ENCODE measurements around the gene NLRP5. TPM values are rescaled to one million over a fixed set of nuclear protein-coding genes. Genes with fewer than 3 reads are reported as not detected.
"Not testable (repeated sequence)": the region's sequence is repeated elsewhere in the genome, so short reads cannot be mapped to it uniquely, and the experiment has no call there.

The NLRP5 gene
- not detected for total RNA-seq
- long read RNA-seq: 0 reads

DNA sequence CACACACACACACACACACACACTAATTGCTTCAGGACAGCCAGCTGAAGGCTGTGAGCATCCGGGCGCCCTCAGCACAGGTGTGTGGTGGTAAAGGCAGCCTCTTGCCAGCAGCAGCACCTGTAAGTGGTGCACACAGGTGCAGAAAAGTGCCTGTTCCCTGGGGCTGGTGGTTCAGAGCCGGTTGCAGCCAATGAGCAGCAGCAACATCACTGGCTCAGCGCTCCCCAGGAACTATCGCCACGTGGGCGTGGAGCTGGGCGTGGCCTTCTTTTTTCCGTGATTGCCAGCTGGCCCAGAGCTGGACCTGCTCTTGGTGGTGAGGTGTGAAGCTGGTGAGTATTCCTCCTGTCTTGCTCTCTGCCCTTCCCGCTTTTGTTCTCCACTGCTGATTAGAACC lies at the start of gene NLRP5:
Gene NLRP5, plus strand, starts transcription at position 289 of the 400 bp plus-strand sequence.
- ATAC-seq (no peak), DNase-seq (ENCODE audit: missing footprints) (no peak)
- intact Hi-C loops (cut with DNase I): no loop called here

DNA sequence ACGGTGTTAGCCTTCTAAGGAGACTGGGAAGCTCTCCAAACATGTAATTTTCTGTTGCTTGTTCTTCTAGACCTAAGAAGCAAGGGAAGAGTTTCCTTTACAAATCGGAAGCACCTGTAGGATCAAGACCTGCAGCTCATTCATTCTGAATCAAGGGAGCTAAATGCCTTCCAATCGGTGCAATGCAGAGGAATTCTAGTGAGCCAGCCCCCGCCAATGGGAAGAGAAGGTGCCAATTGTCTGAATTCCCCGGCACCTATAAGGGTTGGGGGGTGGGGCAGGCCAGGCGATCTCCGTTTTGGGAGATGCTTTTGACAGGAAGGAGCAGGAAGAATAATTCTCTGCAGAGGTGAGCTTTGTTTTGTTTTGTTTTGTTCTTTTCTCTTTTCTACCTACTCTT lies 47.4 kb upstream of the NLRP5 start:
- ATAC-seq (no peak), DNase-seq (ENCODE audit: missing footprints) (no peak)
- intact Hi-C loops (cut with DNase I): no loop called here

- DNase-seq (ENCODE audit: missing footprints): no peak
- ATAC-seq: no peak
- intact Hi-C loops (cut with DNase I): no loop called here
Measured at GRCh38 chr19:55940306-55940705, 46.3 kb upstream of the NLRP5 start.

DNA sequence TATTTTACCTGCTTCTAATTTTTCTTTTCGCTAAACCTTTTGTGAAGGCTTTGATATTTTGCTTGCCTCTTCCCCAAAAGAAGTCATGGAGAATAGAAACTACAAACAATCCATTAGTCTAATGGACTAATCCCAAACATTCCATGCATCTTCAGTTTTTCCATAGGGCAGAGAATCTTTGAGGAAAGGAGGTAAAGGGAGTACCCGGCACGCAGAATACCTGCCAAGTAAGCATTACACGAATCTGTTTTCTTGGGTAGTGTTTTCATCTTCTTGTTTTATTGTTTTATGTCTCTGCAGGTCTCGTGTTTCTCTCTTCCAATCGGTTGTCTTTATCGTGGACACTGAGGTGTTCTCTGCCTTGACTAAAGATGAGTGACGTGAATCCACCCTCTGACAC lies 39.0 kb upstream of the NLRP5 start, which contains the start of gene NLRP8:
Gene NLRP8, plus strand, starts transcription at position 301 of the 400 bp plus-strand sequence.
- intact Hi-C loops (cut with DNase I): no loop called here
- no peak for DNase-seq (ENCODE audit: missing footprints)
- no peak for ATAC-seq

DNA sequence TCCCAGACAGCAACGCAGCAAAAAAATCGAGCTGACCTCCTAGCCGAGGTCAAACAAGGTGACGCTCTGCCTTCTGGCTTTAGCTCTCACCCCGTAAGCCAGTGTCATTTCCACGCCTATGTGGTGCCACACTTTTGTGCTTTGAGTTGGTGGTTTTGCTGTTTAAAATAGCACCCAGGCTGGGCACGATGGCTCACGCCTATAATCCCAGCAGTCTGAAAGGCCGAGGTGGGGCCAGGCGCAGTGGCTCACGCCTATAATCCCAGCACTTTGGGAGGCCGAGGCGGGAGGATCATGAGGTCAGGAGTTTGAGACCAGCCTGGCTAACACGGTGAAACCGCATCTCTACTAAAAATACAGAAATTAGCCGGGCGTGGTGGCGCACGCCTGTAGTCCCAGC lies 36.0 kb upstream of the NLRP5 start:
- DNase-seq (ENCODE audit: missing footprints); ATAC-seq; intact Hi-C loops (cut with DNase I): not testable (repeated sequence)

GRCh38 chr19:55956431-55956830 lies 30.1 kb upstream of the NLRP5 start:
- ATAC-seq: no peak
- intact Hi-C loops (cut with DNase I): no loop called here
- no peak for DNase-seq (ENCODE audit: missing footprints)

DNA sequence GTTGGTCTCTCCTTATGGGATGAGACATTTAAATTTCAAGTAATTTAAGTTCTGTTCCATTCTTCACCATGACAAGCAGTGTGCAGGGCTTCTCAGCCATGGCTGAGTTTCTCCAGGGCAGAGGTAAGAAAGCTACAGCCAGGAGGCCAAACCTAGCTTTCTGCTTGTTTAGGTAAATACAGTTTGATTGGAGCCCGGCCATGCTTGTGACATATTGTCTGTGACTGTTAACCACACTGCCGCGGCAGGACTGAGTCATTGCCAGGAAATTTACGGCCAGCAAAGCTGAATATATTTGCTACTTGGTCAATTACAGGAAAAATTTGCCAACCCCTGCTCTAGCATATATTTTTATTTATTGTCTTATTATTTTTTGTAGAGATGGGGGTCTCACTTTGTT lies 28.2 kb upstream of the NLRP5 start:
- ATAC-seq: no peak
- intact Hi-C loops (cut with DNase I): no loop called here

DNA sequence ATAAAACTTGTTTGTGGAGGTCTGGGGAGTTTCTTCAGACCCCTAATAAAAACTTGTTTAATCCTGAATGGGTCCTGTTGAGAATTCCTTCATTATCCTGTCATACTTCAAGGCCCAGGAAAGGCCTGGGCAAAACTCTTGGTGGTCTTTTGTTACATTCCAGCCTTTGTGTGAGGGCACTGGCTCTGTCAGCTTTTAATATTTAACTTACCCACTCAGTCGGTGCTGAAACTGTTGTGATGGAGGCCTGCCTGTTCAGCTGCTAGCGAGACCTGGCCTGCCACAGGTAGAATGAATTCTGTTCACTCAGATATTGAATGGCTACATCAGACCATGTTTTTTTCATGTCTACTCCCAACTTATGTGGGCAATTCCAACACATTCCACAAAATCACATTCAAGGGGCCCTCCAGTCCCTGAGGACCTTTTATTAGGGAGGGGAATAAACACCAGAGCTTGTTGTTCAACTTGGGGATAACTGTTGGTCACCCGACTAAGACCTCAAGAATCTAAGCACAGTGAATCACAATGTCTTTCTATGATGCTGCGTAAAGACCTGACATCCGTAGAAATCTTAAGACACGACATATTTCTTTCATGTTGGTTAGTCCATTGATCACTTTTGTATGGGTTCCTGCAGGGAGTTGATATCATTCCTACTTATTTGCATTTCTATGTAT lies 26.4 kb upstream of the NLRP5 start:
- intact Hi-C loops (cut with DNase I): no loop called here
- no peak for DNase-seq (ENCODE audit: missing footprints)
- ATAC-seq: no peak

More for the DNA sequence above, 28.2 kb upstream of the NLRP5 start:
- no peak for DNase-seq (ENCODE audit: missing footprints)

GRCh38 chr19:55962186-55962585 lies 24.4 kb upstream of the NLRP5 start:
- DNase-seq (ENCODE audit: missing footprints): no peak
- no peak for ATAC-seq
- intact Hi-C loops (cut with DNase I): no loop called here

DNA sequence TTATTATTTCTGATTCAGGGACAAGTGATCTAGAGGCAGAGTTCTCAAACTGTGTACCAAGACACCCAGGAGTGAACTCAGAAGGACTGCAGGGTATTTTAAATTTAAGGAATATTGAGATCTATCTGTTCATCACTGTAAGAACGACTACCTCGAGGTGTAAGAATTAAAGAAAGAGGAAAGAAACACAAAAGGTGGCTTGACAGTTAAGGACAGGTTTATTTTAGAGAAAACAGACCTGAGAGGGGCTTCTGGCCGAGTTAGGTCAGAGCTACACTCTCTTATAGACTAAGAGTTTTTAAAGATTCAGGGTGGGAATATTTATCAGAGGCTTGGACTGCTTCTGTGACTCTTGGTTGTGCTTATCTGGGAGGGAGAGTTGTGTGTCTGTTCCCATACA lies 12.6 kb upstream of the NLRP5 start:
- intact Hi-C loops (cut with DNase I): no loop called here
- no peak for DNase-seq (ENCODE audit: missing footprints)
- no peak for ATAC-seq

DNA sequence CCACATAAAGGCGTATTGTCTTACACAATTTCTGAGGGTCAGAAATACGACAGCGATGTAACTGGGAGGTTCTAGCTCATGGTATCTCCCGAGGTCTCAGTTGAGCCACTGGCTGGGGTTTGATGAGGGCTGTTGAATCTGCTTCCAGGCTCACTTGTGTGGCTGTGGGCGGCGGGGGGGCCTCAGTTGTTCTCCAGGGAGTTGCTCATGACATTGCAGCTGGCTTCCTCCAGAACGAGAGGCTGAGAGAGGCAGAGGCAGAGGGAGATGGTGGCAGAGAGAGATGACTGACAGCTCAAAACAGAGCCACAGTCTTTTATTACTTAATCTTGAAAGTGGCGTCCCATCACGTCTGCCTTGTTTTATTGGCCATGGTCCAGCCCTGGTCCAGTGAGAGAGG lies 6.2 kb upstream of the NLRP5 start:
- ATAC-seq (no peak), DNase-seq (ENCODE audit: missing footprints) (no peak)
- intact Hi-C loops (cut with DNase I): no loop called here

- ATAC-seq (no peak), DNase-seq (ENCODE audit: missing footprints) (no peak)
- intact Hi-C loops (cut with DNase I): no loop called here
Measured at GRCh38 chr19:55985254-55985653, 1.3 kb upstream of the NLRP5 start.

GRCh38 chr19:55990831-55991230 lies 4.3 kb downstream of the NLRP5 start:
- DNase-seq (ENCODE audit: missing footprints) (no peak), ATAC-seq (no peak)
- intact Hi-C loops (cut with DNase I): no loop called here

DNA sequence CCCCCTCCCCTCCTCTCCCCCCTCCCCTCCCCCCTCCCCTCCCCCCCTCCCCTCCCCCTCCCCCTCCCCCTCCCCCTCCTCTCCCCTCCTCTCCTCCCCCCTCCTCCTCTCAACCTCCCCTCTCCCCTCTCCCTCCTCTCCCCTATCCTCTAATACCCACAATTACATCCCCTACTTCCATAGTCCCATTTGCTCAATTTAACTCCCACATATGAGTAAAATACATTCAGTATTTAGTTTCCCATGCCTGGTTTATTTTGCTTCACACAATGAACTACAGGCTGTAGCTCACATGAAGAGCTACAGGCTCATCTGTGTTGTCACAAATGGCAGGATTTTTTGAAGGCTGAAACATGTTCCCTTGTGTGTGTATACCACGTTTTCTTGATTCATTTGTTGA lies 6.9 kb downstream of the NLRP5 start:
- DNase-seq (ENCODE audit: missing footprints): no peak
- intact Hi-C loops (cut with DNase I): no loop called here

DNA sequence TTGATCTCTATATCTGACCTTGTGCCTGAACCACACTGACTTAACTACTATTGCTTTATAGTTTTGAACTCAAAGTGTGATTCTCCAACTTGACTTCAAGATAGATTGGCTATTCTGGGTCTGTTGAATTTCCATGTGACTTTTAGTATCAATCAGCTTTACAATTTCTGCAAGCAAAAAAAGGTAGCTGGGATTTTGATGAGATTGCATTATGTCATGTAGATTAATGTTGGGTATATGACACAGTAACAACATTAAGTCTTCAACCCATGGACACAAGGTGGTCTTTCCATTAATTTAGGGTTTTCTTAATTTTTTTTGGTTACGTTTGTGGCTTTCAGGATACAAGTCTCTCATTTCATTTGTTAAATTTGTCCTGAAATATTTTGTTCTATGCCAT lies 28.2 kb downstream of the NLRP5 start:
- ATAC-seq (no peak), DNase-seq (ENCODE audit: missing footprints) (no peak)
- intact Hi-C loops (cut with DNase I): no loop called here

More for the DNA sequence above, 6.9 kb downstream of the NLRP5 start:
- no peak for ATAC-seq

DNA sequence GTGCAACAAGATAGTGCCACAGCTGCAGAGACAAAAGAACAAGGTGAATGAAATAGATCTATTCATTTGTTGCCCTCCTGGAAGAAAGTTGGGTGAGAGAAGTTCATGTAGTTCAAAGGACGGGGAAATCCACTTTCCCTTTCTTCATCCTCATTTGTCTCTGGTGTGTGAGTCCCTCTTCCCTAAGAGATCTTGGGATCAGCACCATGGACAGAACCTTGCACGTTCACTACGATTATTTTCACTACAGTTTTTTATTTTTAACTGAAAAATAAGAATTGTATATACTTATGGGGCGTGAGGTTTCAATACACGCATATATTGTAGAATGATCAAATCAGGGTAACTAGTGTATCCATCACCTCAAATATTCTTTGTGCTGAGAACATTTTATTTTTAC lies 29.2 kb downstream of the NLRP5 start:
- ATAC-seq (no peak), DNase-seq (ENCODE audit: missing footprints) (no peak)
- intact Hi-C loops (cut with DNase I): no loop called here

- ATAC-seq; DNase-seq (ENCODE audit: missing footprints); intact Hi-C loops (cut with DNase I): not testable (repeated sequence)
Measured at GRCh38 chr19:56019325-56019724, 32.8 kb downstream of the NLRP5 start.

- ATAC-seq; intact Hi-C loops (cut with DNase I); DNase-seq (ENCODE audit: missing footprints): not testable (repeated sequence)
Measured at GRCh38 chr19:56020355-56020975, 33.9 kb downstream of the NLRP5 start.

DNA sequence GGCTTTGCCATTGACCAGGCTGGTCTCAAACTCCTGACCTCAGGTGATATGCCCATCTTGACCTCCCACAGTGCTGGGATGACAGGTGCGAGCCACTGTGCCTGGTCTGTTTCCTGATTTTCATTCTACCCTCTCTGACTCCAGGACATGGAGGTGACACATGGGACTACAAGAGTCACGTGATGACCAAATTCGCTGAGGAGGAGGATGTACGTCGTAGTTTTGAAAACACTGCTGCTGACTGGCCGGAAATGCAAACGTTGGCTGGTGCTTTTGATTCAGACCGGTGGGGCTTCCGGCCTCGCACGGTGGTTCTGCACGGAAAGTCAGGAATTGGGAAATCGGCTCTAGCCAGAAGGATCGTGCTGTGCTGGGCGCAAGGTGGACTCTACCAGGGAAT lies 40.2 kb downstream of the NLRP5 start:
- DNase-seq (ENCODE audit: missing footprints): no peak
- ATAC-seq: no peak
- intact Hi-C loops (cut with DNase I): no loop called here

DNA sequence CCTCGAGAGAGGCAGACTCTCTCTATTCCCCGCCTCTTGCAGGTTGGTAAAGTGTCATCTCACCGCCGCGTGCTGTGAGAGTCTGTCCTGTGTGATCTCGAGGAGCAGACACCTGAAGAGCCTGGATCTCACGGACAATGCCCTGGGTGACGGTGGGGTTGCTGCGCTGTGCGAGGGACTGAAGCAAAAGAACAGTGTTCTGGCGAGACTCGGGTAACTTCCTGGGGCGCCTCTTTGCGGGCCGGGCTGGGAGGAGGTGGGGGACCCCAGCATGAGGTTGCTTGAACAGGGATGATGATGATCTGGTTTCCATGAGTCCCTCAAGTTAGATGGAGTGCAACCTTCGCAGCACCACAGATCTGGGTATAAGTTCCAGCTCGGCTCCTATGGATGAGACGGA lies 67.0 kb downstream of the NLRP5 start:
- ATAC-seq: no peak
- DNase-seq (ENCODE audit: missing footprints): no peak
- intact Hi-C loops (cut with DNase I): no loop called here
